Adipose tissue (tissue), 3 donors: ENCODE results near the gene LAPTM5. TPM values are rescaled to one million over a fixed set of nuclear protein-coding genes. Genes with fewer than 3 reads are reported as not detected.

Experiments
- H3K27ac ChIP-seq: one replicate; pipeline ENCODE4 v1.5.1; 2013; ENCODE audit warnings: low read depth, low read length
- WGBS, 3 donors: extraction: QIAGEN DNeasy Blood & Tissue Kit; methylation state at CpG; one replicate each; pipeline ENCODE4 v1.1.7; 2013; 5-methylcytosine and 5-hydroxymethylcytosine counted together
- polyA plus RNA-seq, 3 donors: library from polyadenylated mRNA; stranded (reverse); fragments of 200-250 nt; gene quantifications; one replicate each; pipeline ENCODE4 v1.2.3, GENCODE V29; 2013
- donor health status: healthy with polysubstance abuse.
- donor health status: Bipolar disorder and iron deficiency.
- donor health status: healthy.

The LAPTM5 gene
- polyA plus RNA-seq, 3 donors = 19.5 to 106 (median 62.3) TPM

GRCh38 chr1:30684259-30684658 lies 73.3 kb downstream of the LAPTM5 start:
- WGBS, 3 donors = 71 to 97% (median 79%) methylated on average over 4 of the region's 4 CpGs

GRCh38 chr1:30683699-30684098 lies 73.9 kb downstream of the LAPTM5 start:
- H3K27ac ChIP-seq = no peak overlapping the region
- 72 to 84% (median 82%) methylated on average over 5 of the region's 5 CpGs for WGBS, 3 donors

More at GRCh38 chr1:30684259-30684658, 73.3 kb downstream of the LAPTM5 start:
- H3K27ac ChIP-seq = no peak overlapping the region

Other genes with a start within 250 kb of the LAPTM5 start
- gene MATN1, start 34.2 kb downstream of the LAPTM5 start, polyA plus RNA-seq = under 1 TPM in 2 of 3 donors, not detected in 1; 0.09 to 0.21 TPM
- 10 to 100 TPM in 2 of 3 donors, 1 to 10 TPM in 1; 5.7 to 29.0 (median 19.8) TPM for gene SDC3, start 151.0 kb upstream of the LAPTM5 start, polyA plus RNA-seq